GM10266 (cell line): ENCODE measurements around the gene LDB2.
A peak's percentile ranks its signal among the peaks of the same experiment; 100 is the strongest.

Experiments
- DNase-seq: peaks from one replicate; pipeline ENCODE4 v3.0.0; 2012; ENCODE audit errors: extremely low spot score
- CTCF ChIP-seq: IDR thresholded peaks from 2 replicates; pipeline ENCODE4 v1.5.1; 2012; ENCODE audit warnings: mild to moderate bottlenecking, low read depth; ENCODE audit not compliant: control insufficient read depth, insufficient read depth; ENCODE audit errors: missing control alignments

LDB2 gene

GRCh38 chr4:16809064-16809463, 89.4 kb downstream of the LDB2 start:
- DNase-seq: no peak
- no peak for TF ChIP-seq CTCF

GRCh38 chr4:16807355-16807754, 91.1 kb downstream of the LDB2 start:
- no peak for DNase-seq
- no peak for TF ChIP-seq CTCF

GRCh38 chr4:16804581-16804980, 93.9 kb downstream of the LDB2 start:
- TF ChIP-seq CTCF: no peak
- no peak for DNase-seq

- TF ChIP-seq CTCF: no peak
- DNase-seq: no peak
Observed at GRCh38 chr4:16802044-16802443, 96.4 kb downstream of the LDB2 start.

DNA sequence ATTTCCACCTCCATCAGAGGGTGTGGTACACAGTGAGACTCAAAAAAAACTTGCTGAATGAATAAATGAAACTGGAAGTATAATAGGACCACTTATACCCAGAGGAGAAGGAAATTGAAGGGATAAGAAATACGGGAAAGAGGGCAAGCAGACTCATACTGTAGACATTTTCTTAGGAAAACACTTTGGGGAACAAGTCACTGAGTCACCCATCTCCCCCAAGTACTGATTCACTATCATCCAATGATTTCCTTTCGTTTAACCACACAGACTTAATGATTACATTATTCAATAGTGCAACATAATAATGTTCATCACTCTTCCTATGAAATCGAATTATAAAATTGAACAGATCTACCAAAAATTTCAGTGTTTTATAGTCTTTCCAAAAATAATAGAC, 97.1 kb downstream of the LDB2 start:
- no peak for TF ChIP-seq CTCF
- DNase-seq: no peak

DNA sequence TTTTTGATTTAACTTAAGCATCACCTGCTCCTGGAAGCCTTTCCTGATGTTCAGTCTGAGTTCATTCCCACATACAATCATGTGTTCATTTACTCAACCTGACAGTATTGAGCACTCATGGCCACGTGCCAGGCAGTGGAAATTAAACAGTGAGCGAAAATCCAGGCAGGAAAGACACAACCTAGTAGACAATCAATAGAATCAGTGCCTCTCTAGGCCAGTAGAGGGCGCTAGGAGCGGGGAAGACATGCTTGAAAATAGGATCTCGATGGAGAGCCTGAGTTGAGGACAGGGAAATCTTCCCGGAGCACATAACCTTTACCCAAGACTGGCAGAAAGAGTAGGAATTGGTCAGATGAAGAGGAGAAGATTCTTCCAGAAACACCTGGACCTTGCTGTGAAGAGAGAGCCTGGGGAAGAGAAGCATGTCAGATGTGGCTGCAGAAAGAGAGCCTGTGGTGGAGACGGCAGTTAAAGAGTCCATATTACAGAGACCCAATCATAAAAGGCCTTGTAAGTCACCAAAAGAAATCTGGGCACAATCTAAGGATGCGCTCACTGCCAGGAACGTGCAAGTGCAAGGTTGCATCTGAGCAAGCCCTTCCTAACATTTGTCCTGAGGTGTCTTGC, 103.5 kb downstream of the LDB2 start:
- TF ChIP-seq CTCF: peak; percentile 65
- DNase-seq: peak; percentile 10

DNA sequence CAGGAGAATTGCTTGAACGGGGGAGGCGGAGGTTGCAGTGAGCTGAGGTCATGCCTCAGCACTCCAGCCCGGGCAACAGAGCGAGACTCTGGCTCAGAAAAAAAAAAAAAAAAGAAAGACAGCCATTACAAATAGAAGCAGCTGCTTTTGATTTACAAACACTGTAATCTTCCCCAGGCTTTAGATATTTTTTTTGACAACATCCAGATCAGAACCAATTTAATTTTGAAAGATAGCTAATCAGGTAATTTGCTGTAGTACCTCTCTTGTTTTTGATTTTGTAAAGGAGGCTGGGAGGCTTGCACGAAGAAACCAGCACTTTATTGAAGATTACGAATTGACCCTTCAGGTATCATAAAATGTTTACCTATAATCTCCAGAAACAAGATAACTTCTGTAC, 107.0 kb downstream of the LDB2 start:
- no peak for DNase-seq
- no peak for TF ChIP-seq CTCF
